Activated T-helper 1 cell treated with anti-CD3 and anti-CD28 coated beads, Interleukin-12 subunit alpha, Interleukin-12 subunit beta, Interleukin-2, Interleukin-4 antibody, amounts not matched to agents 30 ng/mL and 10 ng/mL and 1 ng/mL, durations not matched to agents 14 hours and 24 hours and 36 hours (primary cell): ENCODE measurements around the gene TBL1XR1. TPM values are rescaled to one million over a fixed set of nuclear protein-coding genes. Genes with fewer than 3 reads are reported as not detected.
"Not testable (repeated sequence)": the region's sequence is repeated elsewhere in the genome, so short reads cannot be mapped to it uniquely, and the experiment has no call there.

Experiments used
- DNase-seq: peaks from one replicate; pipeline ENCODE4 v3.0.0; 2021; ENCODE audit warnings: low spot score
- H3K27ac Mint-ChIP-seq: one replicate; pipeline ENCODE4 v1.8.0; 2021; ENCODE audit warnings: mild to moderate bottlenecking, mixed read lengths
- H3K27me3 Mint-ChIP-seq: one replicate; pipeline ENCODE4 v1.8.0; 2022; ENCODE audit warnings: mild to moderate bottlenecking, moderate library complexity, mixed read lengths; ENCODE audit not compliant: insufficient read depth
- H3K36me3 Mint-ChIP-seq: one replicate; pipeline ENCODE4 v1.8.0; 2021; ENCODE audit warnings: low read depth, mixed read lengths
- H3K4me1 Mint-ChIP-seq: one replicate; pipeline ENCODE4 v1.8.0; 2021; ENCODE audit warnings: low read depth, mixed read lengths
- H3K4me3 Mint-ChIP-seq: one replicate; pipeline ENCODE4 v1.8.0; 2021; ENCODE audit warnings: mild to moderate bottlenecking, moderate library complexity, mixed read lengths
- H3K9me3 Mint-ChIP-seq: one replicate; pipeline ENCODE4 v1.8.0; 2021; ENCODE audit warnings: mixed read lengths
- intact Hi-C: fragments of 100-400 bp; cut with micrococcal nuclease; formaldehyde crosslinking; loops from one replicate; pipeline ENCODE4 v1.15.1; 2024
- total RNA-seq: library from RNA; stranded (reverse); gene quantifications from 2 replicates; pipeline ENCODE4 v1.2.3, GENCODE V29; 2022

TBL1XR1 gene
- total RNA-seq, 1 donor from 2014 or later: 190 TPM

DNA sequence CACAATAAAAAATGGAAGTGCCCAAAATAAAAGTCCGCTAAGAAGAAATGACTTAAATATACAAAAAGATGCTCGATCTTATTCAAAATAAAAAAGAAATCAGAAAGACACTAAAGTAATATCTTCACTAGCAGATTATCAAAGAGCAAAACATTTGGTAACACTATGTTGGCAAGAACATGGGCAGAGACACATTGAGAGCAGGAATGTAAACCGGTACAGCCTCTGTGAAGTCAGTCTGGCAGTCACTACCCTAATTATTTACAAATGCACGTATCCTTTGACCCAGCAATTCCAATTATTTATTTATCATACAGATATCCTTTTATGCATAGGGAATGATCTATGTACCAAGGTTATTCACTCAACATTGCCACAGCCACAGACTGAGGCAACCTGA is 34.5 kb downstream of the TBL1XR1 start:
- peaks cover 47% of the 10 kb centered on the region for H3K4me1 Mint-ChIP-seq
- no peak for DNase-seq
- H3K36me3 Mint-ChIP-seq: peaks cover 42% of the 10 kb centered on the region

DNA sequence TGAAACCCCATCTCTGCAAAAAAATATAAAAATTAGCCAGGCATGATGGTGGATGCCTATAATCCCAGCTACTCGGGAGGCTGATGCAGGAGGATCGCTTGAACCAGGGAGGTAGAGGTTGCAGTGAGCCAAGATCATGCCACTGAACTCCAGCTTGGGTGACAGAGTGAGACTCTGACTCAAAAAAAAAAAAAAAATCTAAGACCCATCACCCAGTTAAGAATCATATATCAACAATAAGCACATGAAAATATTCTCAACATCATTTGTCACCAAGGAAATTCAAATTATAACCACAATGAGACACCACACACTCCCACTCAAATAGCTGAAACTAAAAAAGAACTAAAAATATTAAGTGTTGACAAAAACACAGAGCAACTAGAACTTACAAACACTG is 35.7 kb downstream of the TBL1XR1 start:
- Mint-ChIP-seq H3K4me1 (peaks cover 46% of the 10 kb centered on the region), H3K27ac (peak overlapping the region; percentile 35)

More for the DNA sequence above, 34.5 kb downstream of the TBL1XR1 start:
- no peaks in the 10 kb centered on the region for H3K27me3 Mint-ChIP-seq
- peaks cover 13% of the 10 kb centered on the region for H3K9me3 Mint-ChIP-seq
- H3K4me3 Mint-ChIP-seq: no peak overlapping the region
- no peak overlapping the region for H3K27ac Mint-ChIP-seq
- intact Hi-C loops: loop anchor here (5.0 kb wide), 1 partner anchor 40 kb away; no protein-coding TSS in a partner anchor

DNA sequence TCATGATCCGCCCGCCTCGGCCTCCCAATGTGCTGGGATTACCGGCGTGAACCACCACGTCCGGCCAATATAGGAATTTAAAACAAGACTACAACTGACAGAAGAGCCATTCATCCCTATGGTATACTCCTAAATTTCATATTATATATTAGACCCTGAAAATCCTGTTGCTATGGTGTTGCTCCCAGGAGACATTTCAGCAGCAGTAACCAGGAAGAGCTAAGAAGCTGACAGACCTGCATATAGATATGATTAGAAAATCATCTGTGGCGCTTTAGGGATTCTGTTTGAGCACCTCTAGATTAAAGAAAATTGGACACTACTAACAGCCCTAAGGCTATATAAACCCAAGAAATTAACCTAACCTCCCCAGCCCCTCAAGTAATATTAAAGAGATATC is 38.8 kb downstream of the TBL1XR1 start:
- intact Hi-C loops: no loop called here
- H3K36me3 Mint-ChIP-seq: peaks cover 32% of the 10 kb centered on the region
- peaks cover 6% of the 10 kb centered on the region for H3K9me3 Mint-ChIP-seq
- no peak overlapping the region for H3K4me3 Mint-ChIP-seq
- H3K4me1 Mint-ChIP-seq: peaks cover 34% of the 10 kb centered on the region
- no peak overlapping the region for H3K27ac Mint-ChIP-seq
- H3K27me3 Mint-ChIP-seq: no peaks in the 10 kb centered on the region
- no peak for DNase-seq

More for the DNA sequence above, 35.7 kb downstream of the TBL1XR1 start:
- H3K36me3 Mint-ChIP-seq: peaks cover 42% of the 10 kb centered on the region
- H3K9me3 Mint-ChIP-seq, H3K4me3 Mint-ChIP-seq, DNase-seq, H3K27me3 Mint-ChIP-seq: not testable (repeated sequence)
- intact Hi-C loops: loop anchor here (2.0 to 5.0 kb wide), 2 partner anchors 15 to 39 kb away; no protein-coding TSS in a partner anchor

DNA sequence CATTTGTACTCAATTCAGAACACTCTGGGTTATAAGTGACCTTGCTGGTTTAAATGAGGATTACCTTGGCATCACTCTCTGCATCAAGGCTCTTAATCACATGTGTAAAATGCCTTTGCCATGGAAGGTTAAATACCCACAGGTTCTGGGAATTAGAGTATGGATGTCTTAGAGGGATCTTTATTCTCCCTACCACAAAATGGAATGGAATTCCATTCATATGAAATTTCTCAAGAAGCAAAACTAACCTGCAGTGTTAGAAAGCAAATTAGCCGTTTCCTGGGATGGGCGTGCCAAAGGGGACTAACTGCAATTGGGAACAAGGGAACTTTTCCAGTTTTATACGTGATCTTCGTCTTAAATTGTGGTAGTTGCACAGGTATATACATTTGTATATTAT is 39.8 kb downstream of the TBL1XR1 start:
- H3K36me3 Mint-ChIP-seq: peaks cover 29% of the 10 kb centered on the region
- H3K4me1 Mint-ChIP-seq: peaks cover 39% of the 10 kb centered on the region
- intact Hi-C loops: no loop called here
- DNase-seq: no peak
- peaks cover 6% of the 10 kb centered on the region for H3K9me3 Mint-ChIP-seq
- H3K27ac Mint-ChIP-seq: no peak overlapping the region
- no peak overlapping the region for H3K4me3 Mint-ChIP-seq
- H3K27me3 Mint-ChIP-seq: no peaks in the 10 kb centered on the region

DNA sequence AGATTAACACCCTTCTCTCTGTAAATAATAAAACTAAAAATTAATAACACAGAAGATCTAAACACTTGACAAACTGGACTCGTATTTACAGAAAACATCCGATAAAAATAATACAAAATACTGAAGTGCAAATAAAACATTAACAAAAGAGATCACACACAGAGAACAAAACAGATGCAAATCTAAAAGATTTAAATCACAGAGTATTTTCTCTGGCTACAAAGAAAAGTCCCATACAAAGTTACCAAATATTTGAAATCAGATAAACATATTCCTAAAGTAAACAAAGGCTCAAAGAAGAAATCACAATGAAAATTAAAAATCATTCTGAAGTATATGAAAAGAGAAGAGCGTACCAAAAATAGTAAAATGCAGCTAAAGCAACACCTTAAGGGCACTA is 42.5 kb downstream of the TBL1XR1 start:
- no peak for DNase-seq
- peaks cover 17% of the 10 kb centered on the region for H3K36me3 Mint-ChIP-seq
- intact Hi-C loops: no loop called here
- no peaks in the 10 kb centered on the region for H3K27me3 Mint-ChIP-seq
- H3K9me3 Mint-ChIP-seq: no peaks in the 10 kb centered on the region
- peaks cover 49% of the 10 kb centered on the region for H3K4me1 Mint-ChIP-seq
- no peak overlapping the region for H3K27ac Mint-ChIP-seq
- H3K4me3 Mint-ChIP-seq: no peak overlapping the region

DNA sequence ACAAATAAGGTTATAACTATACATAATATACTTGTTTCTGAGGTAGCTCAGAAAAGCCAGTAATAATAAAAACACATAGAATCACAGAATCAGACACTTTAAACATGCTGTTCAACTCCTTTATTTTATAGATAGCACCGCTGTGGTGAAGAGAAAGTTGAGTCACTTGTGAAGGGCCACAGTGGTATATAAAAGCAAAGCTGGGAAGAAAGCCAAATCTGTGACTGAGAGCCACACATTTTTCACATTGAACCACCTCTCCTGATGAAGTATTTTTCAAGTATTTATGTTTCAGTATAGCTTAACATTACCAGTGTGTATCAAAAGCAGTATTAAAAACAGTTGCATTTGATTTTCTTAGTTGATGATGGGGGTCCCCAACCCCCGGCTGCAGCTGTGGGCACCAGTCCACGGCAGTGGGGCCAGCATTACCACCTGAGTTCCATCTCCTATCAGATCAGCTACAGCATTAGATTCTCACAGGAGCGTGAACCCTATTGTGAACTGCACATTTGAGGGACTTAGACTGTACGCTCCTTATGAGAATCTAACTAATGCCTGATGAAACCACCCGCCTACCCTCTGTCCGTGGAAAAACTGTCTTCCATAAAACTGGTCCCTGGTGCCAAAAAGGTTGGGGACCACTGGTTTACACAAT is 46.2 kb downstream of the TBL1XR1 start:
- Mint-ChIP-seq H3K27ac (peak overlapping the region; percentile 23), H3K36me3 (peaks cover 13% of the 10 kb centered on the region), H3K4me1 (peaks cover 56% of the 10 kb centered on the region), H3K9me3 (no peaks in the 10 kb centered on the region), H3K4me3 (no peak overlapping the region), H3K27me3 (no peaks in the 10 kb centered on the region)
- intact Hi-C loops: loop anchor here (1.0 kb wide), 1 partner anchor 11 kb away; no protein-coding TSS in a partner anchor
- no peak for DNase-seq

DNA sequence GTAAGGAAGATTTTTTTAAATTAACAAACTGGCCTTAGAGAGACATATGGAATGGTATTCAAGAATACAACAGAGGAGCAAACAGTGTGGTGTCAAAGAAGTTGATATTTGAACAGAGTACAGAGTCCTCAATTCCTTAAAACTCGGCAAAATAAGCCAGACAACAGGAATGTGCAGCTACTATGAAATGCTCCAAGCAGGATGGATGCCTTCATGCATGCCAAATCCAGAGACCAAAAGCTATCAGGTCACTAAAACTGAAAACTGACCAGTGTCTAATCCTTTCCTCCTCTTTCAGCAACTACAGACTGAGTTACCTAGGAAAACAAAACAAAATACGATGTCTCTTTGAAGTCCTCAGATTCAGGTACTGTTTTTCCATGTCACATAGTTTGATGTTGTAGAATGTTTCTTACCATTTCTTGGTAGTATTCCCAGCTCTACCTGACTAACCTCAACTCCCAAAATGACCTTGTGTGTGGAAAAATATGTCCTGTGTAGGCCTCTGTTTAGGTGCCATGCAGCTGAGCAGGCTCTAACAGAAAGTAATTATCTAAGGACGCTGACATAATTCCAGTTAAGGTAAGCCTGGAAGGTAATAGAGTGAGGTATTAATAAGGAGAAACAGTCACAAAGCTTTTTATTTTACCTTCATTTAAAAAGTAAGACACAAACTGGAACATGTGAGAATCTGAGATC is 46.9 kb downstream of the TBL1XR1 start:
- Mint-ChIP-seq H3K27ac (no peak overlapping the region), H3K4me1 (peaks cover 63% of the 10 kb centered on the region), H3K36me3 (peaks cover 16% of the 10 kb centered on the region), H3K27me3 (no peaks in the 10 kb centered on the region), H3K9me3 (no peaks in the 10 kb centered on the region), H3K4me3 (no peak overlapping the region)
- intact Hi-C loops: no loop called here
- no peak for DNase-seq

DNA sequence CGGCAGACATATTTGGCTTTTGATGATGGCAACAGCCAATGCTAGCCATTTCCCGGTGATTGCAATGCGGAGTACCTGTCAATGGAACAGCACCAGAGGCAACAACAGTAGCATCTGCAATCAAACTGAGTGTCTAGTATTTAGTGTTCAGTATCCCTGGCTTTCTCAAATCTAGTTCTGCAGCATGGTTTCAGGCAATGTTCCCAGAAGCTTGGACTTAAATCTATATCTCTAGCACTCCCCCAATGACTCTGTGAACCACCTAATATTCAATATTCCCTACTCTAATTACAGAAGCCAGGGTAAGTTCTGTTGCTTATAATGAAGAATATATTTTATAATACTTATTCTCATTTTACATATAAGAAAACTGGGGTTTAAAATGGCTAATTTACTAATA is 48.2 kb downstream of the TBL1XR1 start:
- H3K9me3 Mint-ChIP-seq: no peaks in the 10 kb centered on the region
- peaks cover 11% of the 10 kb centered on the region for H3K36me3 Mint-ChIP-seq
- DNase-seq: no peak
- H3K4me3 Mint-ChIP-seq: no peak overlapping the region
- intact Hi-C loops: loop anchor here (5.0 kb wide), 2 partner anchors 188 to 853 kb away; no protein-coding TSS in a partner anchor
- H3K27ac Mint-ChIP-seq: no peak overlapping the region
- H3K4me1 Mint-ChIP-seq: peaks cover 73% of the 10 kb centered on the region
- H3K27me3 Mint-ChIP-seq: no peaks in the 10 kb centered on the region

DNA sequence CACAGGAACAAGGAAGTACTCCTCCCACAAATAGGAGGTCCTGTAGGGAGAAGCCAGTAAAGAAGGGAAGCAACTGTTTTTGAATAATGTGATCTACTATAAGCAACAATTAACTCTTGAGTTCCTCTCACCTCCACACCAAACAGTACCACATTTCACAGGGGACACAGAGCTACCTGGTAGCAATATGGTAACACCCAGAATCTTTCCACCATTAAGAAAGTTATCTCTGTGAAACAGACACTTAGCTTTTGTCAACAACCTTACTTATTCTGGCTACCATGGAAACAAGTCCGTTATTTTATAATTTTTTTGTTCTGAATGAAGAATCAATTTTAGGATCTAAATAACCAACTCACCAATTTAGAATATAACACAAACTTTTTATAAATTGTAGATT is 49.5 kb downstream of the TBL1XR1 start:
- Mint-ChIP-seq H3K27me3 (no peaks in the 10 kb centered on the region), H3K27ac (peak overlapping the region; percentile 36), H3K9me3 (no peaks in the 10 kb centered on the region), H3K36me3 (peaks cover 13% of the 10 kb centered on the region), H3K4me3 (no peak overlapping the region), H3K4me1 (peaks cover 81% of the 10 kb centered on the region)
- DNase-seq: no peak
- intact Hi-C loops: loop anchor here (2.0 to 5.0 kb wide), 4 partner anchors 13 to 855 kb away; no protein-coding TSS in a partner anchor

DNA sequence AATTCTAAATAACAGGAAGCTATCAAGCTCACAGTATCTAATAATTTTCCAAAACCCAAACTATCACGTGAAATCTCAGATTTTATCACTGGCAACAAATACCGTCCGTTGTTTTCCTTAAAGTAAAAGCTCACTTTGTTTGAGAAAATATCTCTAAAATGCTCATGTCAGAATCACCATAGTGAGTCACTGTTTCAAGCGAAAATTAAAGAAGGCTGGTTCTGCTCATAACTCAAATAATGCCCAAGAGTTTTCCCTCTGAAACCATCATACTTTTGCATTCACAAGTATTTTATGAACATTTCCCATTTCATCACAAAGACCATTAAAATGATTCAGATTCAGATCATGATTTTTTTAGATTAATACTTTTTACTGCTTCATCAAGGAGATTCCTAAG is 50.6 kb downstream of the TBL1XR1 start:
- intact Hi-C loops: loop anchor here (2.0 to 5.0 kb wide), 4 partner anchors 14 to 856 kb away; no protein-coding TSS in a partner anchor
- Mint-ChIP-seq H3K4me1 (peaks cover 80% of the 10 kb centered on the region), H3K36me3 (peaks cover 16% of the 10 kb centered on the region), H3K4me3 (peak overlapping the region; percentile 45), H3K9me3 (no peaks in the 10 kb centered on the region), H3K27me3 (no peaks in the 10 kb centered on the region), H3K27ac (peak overlapping the region; percentile 58)
- DNase-seq: no peak

DNA sequence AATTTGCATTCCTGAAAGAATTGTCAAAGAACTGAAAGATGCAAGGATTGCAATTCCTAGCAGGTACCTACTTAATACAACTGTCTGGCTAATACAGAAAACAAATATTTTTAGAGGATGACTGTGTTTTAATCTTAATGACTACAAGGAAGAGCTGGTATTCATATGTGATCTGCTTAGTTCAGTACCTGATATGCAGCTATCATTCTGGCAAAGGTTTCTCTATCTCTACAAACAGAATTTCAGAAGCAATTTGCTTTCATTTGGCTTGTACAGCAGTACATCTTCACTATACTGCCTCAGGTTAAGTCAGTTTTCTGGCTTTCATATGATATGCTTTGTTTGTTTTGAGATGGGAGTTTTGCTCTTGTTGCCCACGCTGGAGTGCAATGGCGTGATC is 51.3 kb downstream of the TBL1XR1 start:
- peak overlapping the region; percentile 93 for H3K27ac Mint-ChIP-seq
- H3K27me3 Mint-ChIP-seq: no peaks in the 10 kb centered on the region
- peaks cover 16% of the 10 kb centered on the region for H3K36me3 Mint-ChIP-seq
- H3K9me3 Mint-ChIP-seq: no peaks in the 10 kb centered on the region
- intact Hi-C loops: loop anchor here (1.0 to 5.0 kb wide), 6 partner anchors 15 to 856 kb away; no protein-coding TSS in a partner anchor
- DNase-seq: no peak
- H3K4me1 Mint-ChIP-seq: peaks cover 77% of the 10 kb centered on the region
- peak overlapping the region; percentile 61 for H3K4me3 Mint-ChIP-seq

DNA sequence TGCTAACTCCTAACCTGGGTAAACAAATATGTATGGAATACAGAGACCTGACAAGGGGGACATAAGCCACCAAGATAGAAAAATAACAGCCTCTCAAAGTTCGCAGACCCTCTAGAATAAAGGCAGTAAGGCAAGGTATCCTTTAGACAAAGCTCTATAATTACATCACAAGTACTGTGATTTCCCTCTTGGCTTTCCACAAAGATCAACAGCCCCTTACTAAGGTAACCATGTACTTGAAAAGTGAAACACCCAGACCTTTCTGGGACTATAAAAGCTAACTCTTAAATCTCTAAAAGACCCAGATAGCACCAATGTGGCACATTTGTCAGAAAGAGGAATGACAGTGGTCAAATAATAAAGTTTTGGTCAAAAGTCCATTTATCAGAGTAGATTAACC is 51.9 kb downstream of the TBL1XR1 start:
- Mint-ChIP-seq H3K27me3 (no peaks in the 10 kb centered on the region), H3K4me1 (peaks cover 72% of the 10 kb centered on the region), H3K27ac (peak overlapping the region; percentile 93), H3K4me3 (peak overlapping the region; percentile 61), H3K9me3 (no peaks in the 10 kb centered on the region), H3K36me3 (peaks cover 17% of the 10 kb centered on the region)
- DNase-seq: no peak
- intact Hi-C loops: loop anchor here (1.0 to 5.0 kb wide), 4 partner anchors 35 to 857 kb away; no protein-coding TSS in a partner anchor

DNA sequence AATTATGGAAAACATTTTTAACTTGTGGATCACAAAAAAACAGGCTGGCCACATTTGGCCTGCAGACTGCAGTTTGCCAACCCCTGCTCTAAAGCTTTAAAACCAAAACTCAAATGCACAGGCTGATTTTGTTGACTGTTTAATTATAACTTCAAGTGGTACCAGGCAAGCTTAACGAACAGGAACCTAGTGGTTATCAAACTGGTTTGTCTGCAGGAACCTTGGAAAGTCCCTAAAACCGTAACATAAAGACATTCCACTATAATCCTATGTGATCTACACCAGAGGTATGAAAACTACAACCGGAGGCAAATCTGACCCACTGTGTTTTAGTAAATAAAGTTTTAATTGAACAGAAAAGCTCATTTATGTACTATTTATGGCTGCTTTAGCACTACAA is 52.4 kb downstream of the TBL1XR1 start:
- no peaks in the 10 kb centered on the region for H3K9me3 Mint-ChIP-seq
- peaks cover 67% of the 10 kb centered on the region for H3K4me1 Mint-ChIP-seq
- peak overlapping the region; percentile 93 for H3K27ac Mint-ChIP-seq
- H3K4me3 Mint-ChIP-seq: peak overlapping the region; percentile 61
- no peaks in the 10 kb centered on the region for H3K27me3 Mint-ChIP-seq
- peaks cover 18% of the 10 kb centered on the region for H3K36me3 Mint-ChIP-seq
- intact Hi-C loops: loop anchor here (1.0 to 5.0 kb wide), 4 partner anchors 34 to 857 kb away; no protein-coding TSS in a partner anchor
- peak; percentile 35 for DNase-seq
